Measurements from ENCODE around the gene UBE2L3. TPM values are rescaled to one million over a fixed set of nuclear protein-coding genes. Genes with fewer than 3 reads are reported as not detected.

The UBE2L3 gene
- total and polyA plus RNA-seq, 10 of the 15 experiments (the other 5 are each of a cell fraction or from before 2014, with no cell fraction given) = 55.7 to 168 (median 113) TPM

DNA sequence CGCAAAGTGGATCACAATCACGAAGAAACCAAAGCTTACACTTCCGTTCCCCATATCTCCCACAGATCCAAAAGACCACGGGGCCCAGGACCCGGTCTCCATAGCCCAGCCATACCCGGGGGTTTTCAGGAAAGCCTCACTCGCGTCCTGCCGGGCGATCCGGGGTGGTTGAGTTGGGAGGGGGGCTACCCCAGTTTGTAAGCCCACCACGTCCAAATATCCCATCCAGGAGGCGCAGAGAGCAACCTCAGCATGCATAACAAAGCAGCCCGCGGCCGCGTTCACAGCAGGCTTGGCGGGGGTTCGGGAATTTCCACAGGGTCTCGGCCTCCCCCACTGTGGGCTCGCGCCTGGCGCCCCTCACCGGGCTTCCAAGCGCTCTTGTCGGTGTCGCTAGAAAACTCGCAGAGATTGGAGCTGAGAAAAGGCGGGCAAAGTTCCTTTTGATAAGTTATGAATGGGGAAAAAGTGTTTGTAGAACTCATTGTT is 84.1 kb downstream of the UBE2L3 start (continued):
- TF ChIP-seq ZBTB11 (CRISPR knock-in tag; IDR thresholded peaks at IDR 0.05) (no peak), ZNF217 (IDR thresholded peaks at IDR 0.05) (no peak), NKRF (conservative IDR thresholded peaks at IDR 0.05) (no peak; the same call in 1 of the 2 replicates), NR2C1 (IDR thresholded peaks at IDR 0.05) (no peak), SMAD5 (IDR thresholded peaks at IDR 0.05; ENCODE audit: low read depth) (no peak), ZNF207 (IDR thresholded peaks at IDR 0.05; ENCODE audit: borderline replicate concordance) (no peak), FOXM1 (IDR thresholded peaks at IDR 0.05; ENCODE audit: low read depth, low read length) (peak; percentile 6; the same call in 1 of the 2 replicates), MYC (IDR thresholded peaks at IDR 0.05; ENCODE audit: insufficient read depth, insufficient read length, insufficient replicate concordance, low read length, severe bottlenecking) (no peak), DPF2 (IDR thresholded peaks at IDR 0.05) (0 out of 2 replicates have a peak, but pooled peaks have one; percentile 24), SUZ12 (IDR thresholded peaks at IDR 0.05; ENCODE audit: unreplicated experiment) (no peak), RB1 (IDR thresholded peaks at IDR 0.05; ENCODE audit: borderline replicate concordance) (0 out of 2 replicates have a peak, but pooled peaks have one; percentile 52)
- TF ChIP-seq, protein P1, sequence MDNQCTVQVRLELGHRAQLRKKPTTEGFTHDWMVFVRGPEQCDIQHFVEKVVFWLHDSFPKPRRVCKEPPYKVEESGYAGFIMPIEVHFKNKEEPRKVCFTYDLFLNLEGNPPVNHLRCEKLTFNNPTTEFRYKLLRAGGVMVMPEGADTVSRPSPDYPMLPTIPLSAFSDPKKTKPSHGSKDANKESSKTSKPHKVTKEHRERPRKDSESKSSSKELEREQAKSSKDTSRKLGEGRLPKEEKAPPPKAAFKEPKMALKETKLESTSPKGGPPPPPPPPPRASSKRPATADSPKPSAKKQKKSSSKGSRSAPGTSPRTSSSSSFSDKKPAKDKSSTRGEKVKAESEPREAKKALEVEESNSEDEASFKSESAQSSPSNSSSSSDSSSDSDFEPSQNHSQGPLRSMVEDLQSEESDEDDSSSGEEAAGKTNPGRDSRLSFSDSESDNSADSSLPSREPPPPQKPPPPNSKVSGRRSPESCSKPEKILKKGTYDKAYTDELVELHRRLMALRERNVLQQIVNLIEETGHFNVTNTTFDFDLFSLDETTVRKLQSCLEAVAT (IDR thresholded peaks at IDR 0.05) = no peak
